Panc1 (cell line): Measurements from ENCODE around the gene COPB2.

Source experiments
- CTCF ChIP-seq: fragments of 450-650 bp; IDR thresholded peaks from 2 replicates; pipeline ENCODE4 v1.5.1; 2017; ENCODE audit warnings: mild to moderate bottlenecking
- POLR2AphosphoS5 ChIP-seq: IDR thresholded peaks from 2 replicates; pipeline ENCODE4 v1.6.1; 2012; ENCODE audit warnings: mild to moderate bottlenecking, low read depth, low read length, moderate library complexity
- REST ChIP-seq, 2 experiments: IDR thresholded peaks; 2 replicates each; pipeline ENCODE4 v1.6.1; 2011 to 2012; ENCODE audit warnings: low read depth in 2 of 2, control low read depth in 1 of 2, low read length in 1 of 2, mild to moderate bottlenecking in 1 of 2, moderate library complexity in 1 of 2; ENCODE audit not compliant: insufficient read depth in 1 of 2
- TCF7L2 ChIP-seq: IDR thresholded peaks from 2 replicates; pipeline ENCODE4 v1.6.1; 2011; ENCODE audit warnings: mild to moderate bottlenecking, low read depth, low read length, inconsistent platforms

DNA sequence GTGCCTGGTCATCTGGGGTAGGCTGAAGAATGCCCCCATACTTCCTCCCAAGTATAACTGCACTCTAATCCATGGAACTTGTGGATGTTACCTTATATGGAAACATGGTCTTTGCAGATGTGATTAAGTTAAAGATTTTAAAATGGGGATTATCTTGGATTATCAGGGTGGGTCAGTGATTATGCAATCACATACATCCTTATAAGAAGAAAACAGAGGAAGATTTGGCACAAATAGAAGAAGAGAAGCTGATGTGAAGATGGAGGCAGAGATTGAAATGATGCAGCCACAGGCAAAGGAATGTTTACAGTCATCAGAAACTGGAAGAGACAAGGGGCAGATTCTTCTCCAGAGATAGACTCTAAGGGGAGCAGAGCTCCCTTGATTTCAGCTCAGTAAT lies 47.4 kb downstream of the COPB2 start:
- TF ChIP-seq CTCF (no peak), POLR2AphosphoS5 (no peak), TCF7L2 (no peak), REST (IDR thresholded peaks at IDR 0.05; ENCODE audit: insufficient read depth in 1 of 2, low read depth in 2 of 2, low read length in 1 of 2) (no peak)
